ENCODE measurements around the gene ACSL1. TPM values are rescaled to one million over a fixed set of nuclear protein-coding genes. Genes with fewer than 3 reads are reported as not detected.

Gene ACSL1
- polyA plus RNA-seq, 2 of the 4 experiments (the other 2 are of a cell fraction), result 10.0 to 12.4 TPM

- Histone ChIP-seq H3K4me1 (no peaks in the 10 kb centered on the region), H3K27ac (no peak overlapping the region), H3K4me2 (no peak overlapping the region), H3K9me3 (no peaks in the 10 kb centered on the region), H3K4me3 (no peak overlapping the region)
- DNase-seq (ENCODE audit: low read depth in 1 of 2, low spot score in 1 of 2), result no peak
- no peak for FAIRE-seq
- 0% methylated on average over 1 of the region's 1 CpG for WGBS (ENCODE audit: missing lambda C conversion rate)
- ChIA-PET CTCF (no interaction called here), POLR2A (no interaction called here)
- no peak for ATAC-seq
- TF ChIP-seq HOXA7 (CRISPR knock-in tag; IDR thresholded peaks at IDR 0.05), result no peak
- no peak for TF ChIP-seq FOSL2 (IDR thresholded peaks at IDR 0.05)
- TF ChIP-seq FOSL2 (CRISPR knock-in tag; IDR thresholded peaks at IDR 0.05), result no peak
- no peak for TF ChIP-seq RAD21 (conservative IDR thresholded peaks at IDR 0.05 in 1 of 2, IDR thresholded peaks at IDR 0.05 in 1 of 2)
- TF ChIP-seq HOXB5 (CRISPR knock-in tag; IDR thresholded peaks at IDR 0.05), result no peak
- no peak for TF ChIP-seq CTCF (IDR thresholded peaks at IDR 0.05)
- TF ChIP-seq PBX3 (IDR thresholded peaks at IDR 0.05), result no peak
- no peak for TF ChIP-seq HOXB13 (CRISPR knock-in tag; IDR thresholded peaks at IDR 0.05; ENCODE audit: low read depth)
- no peak for TF ChIP-seq JUNB (IDR thresholded peaks at IDR 0.05)
- TF ChIP-seq RNF2 (IDR thresholded peaks at IDR 0.05; ENCODE audit: borderline replicate concordance, low read depth), result no peak
- no peak for TF ChIP-seq ZFP36 (IDR thresholded peaks at IDR 0.05; ENCODE audit: borderline replicate concordance, partially characterized antibody)
- TF ChIP-seq NR3C1 (IDR thresholded peaks at IDR 0.05), result no peak
- no peak for TF ChIP-seq EHF (CRISPR knock-in tag; IDR thresholded peaks at IDR 0.05)
- no peak for TF ChIP-seq CHD2 (IDR thresholded peaks at IDR 0.05; ENCODE audit: low read length, partially characterized antibody)
- no peak for TF ChIP-seq EP300 (IDR thresholded peaks at IDR 0.05)
- no peak for TF ChIP-seq NPAS2 (CRISPR knock-in tag; IDR thresholded peaks at IDR 0.05; ENCODE audit: borderline replicate concordance)
- TF ChIP-seq SREBF2 (IDR thresholded peaks at IDR 0.05), result no peak
- no peak for TF ChIP-seq CBX8 (IDR thresholded peaks at IDR 0.05)
- TF ChIP-seq HMGXB4 (CRISPR knock-in tag; IDR thresholded peaks at IDR 0.05; ENCODE audit: borderline replicate concordance), result no peak
- TF ChIP-seq HDAC2 (IDR thresholded peaks at IDR 0.05), result no peak
- TF ChIP-seq TP53 (CRISPR knock-in tag; IDR thresholded peaks at IDR 0.05), result no peak
These were observed 26.1 kb upstream of the ACSL1 start for GRCh38 chr4:184851886-184852285.

GRCh38 chr4:184851200-184851541 lies 25.4 kb upstream of the ACSL1 start:
- Histone ChIP-seq H3K4me3 (no peak overlapping the region), H3K4me1 (no peaks in the 10 kb centered on the region), H3K27ac (no peak overlapping the region), H3K9me3 (no peaks in the 10 kb centered on the region), H3K4me2 (no peak overlapping the region)
- TF ChIP-seq PHF8 (IDR thresholded peaks at IDR 0.05; ENCODE audit: borderline replicate concordance, low read depth) (no peak), KDM5A (IDR thresholded peaks at IDR 0.05) (no peak), CBX8 (IDR thresholded peaks at IDR 0.05) (no peak), CBX2 (IDR thresholded peaks at IDR 0.05; ENCODE audit: borderline replicate concordance, low read depth) (no peak), HMGXB4 (CRISPR knock-in tag; IDR thresholded peaks at IDR 0.05; ENCODE audit: borderline replicate concordance) (no peak), NR3C1 (IDR thresholded peaks at IDR 0.05) (no peak), RAD21 (conservative IDR thresholded peaks at IDR 0.05 in 1 of 2, IDR thresholded peaks at IDR 0.05 in 1 of 2) (no peak), EHF (CRISPR knock-in tag; IDR thresholded peaks at IDR 0.05) (no peak), MAZ (IDR thresholded peaks at IDR 0.05; ENCODE audit: borderline replicate concordance, low read depth, low read length) (no peak), JUNB (IDR thresholded peaks at IDR 0.05) (no peak), MAX (IDR thresholded peaks at IDR 0.05) (no peak), E2F6 (IDR thresholded peaks at IDR 0.05; ENCODE audit: borderline replicate concordance, low read depth) (no peak), RARB (CRISPR knock-in tag; IDR thresholded peaks at IDR 0.05) (no peak), SMC3 (IDR thresholded peaks at IDR 0.05) (no peak), TFCP2L1 (CRISPR knock-in tag; IDR thresholded peaks at IDR 0.05) (no peak), BHLHE40 (IDR thresholded peaks at IDR 0.05; ENCODE audit: low read depth, low read length) (no peak), EP300 (IDR thresholded peaks at IDR 0.05) (no peak), FOSL2 (IDR thresholded peaks at IDR 0.05) (no peak), FOSL2 (CRISPR knock-in tag; IDR thresholded peaks at IDR 0.05) (no peak), RCOR1 (IDR thresholded peaks at IDR 0.05; ENCODE audit: low read depth, low read length) (no peak)
- ChIA-PET POLR2A (no interaction called here), CTCF (no interaction called here)
- 80% methylated on average over 3 of the region's 3 CpGs for WGBS (ENCODE audit: missing lambda C conversion rate)
- DNase-seq (ENCODE audit: low read depth in 1 of 2, low spot score in 1 of 2) (no peak), FAIRE-seq (no peak), ATAC-seq (no peak)

Data from A549 (cell line).